Activated CD4-positive, CD25-positive, alpha-beta regulatory T cell treated with anti-CD3 and anti-CD28 coated beads, Interleukin-2, amount 50 U/mL, for 16 hours (primary cell): ENCODE data around the gene PLXNA2.
A peak's percentile ranks its signal among the peaks of the same experiment; 100 is the strongest.

Experiments
- DNase-seq: peaks from one replicate; pipeline ENCODE4 v3.0.0-alpha.2; 2020; ENCODE audit warnings: low read depth, low spot score

PLXNA2 gene, protein sequence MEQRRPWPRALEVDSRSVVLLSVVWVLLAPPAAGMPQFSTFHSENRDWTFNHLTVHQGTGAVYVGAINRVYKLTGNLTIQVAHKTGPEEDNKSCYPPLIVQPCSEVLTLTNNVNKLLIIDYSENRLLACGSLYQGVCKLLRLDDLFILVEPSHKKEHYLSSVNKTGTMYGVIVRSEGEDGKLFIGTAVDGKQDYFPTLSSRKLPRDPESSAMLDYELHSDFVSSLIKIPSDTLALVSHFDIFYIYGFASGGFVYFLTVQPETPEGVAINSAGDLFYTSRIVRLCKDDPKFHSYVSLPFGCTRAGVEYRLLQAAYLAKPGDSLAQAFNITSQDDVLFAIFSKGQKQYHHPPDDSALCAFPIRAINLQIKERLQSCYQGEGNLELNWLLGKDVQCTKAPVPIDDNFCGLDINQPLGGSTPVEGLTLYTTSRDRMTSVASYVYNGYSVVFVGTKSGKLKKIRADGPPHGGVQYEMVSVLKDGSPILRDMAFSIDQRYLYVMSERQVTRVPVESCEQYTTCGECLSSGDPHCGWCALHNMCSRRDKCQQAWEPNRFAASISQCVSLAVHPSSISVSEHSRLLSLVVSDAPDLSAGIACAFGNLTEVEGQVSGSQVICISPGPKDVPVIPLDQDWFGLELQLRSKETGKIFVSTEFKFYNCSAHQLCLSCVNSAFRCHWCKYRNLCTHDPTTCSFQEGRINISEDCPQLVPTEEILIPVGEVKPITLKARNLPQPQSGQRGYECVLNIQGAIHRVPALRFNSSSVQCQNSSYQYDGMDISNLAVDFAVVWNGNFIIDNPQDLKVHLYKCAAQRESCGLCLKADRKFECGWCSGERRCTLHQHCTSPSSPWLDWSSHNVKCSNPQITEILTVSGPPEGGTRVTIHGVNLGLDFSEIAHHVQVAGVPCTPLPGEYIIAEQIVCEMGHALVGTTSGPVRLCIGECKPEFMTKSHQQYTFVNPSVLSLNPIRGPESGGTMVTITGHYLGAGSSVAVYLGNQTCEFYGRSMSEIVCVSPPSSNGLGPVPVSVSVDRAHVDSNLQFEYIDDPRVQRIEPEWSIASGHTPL (N-terminal part only)

GRCh38 chr1:208243967-208244916, at the start of gene PLXNA2:
TSS of gene PLXNA2 (minus strand) at chr1:208244384. CDS start at chr1:208217922, 26,462 bp downstream.
- DNase-seq: peak; percentile 3

DNA sequence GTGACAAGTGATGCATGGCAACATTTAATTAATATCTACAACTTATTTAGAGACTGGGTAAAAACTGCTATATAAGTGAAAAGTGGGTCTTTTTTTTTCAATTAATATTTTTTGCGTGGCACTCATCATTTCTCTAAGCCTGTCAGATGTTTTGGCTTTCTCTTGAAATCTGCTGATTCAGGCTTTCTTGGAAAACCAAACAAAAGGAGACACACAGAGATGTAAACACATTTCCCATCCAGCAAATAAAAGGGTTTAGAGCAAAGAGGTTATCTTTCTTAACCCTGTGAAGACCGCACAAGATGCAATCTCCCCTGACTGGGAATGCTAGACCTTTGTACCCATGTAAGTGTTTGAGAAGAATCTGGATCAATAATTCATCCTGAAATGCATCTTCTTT, 48.7 kb upstream of the PLXNA2 start:
- no peak for DNase-seq

DNA sequence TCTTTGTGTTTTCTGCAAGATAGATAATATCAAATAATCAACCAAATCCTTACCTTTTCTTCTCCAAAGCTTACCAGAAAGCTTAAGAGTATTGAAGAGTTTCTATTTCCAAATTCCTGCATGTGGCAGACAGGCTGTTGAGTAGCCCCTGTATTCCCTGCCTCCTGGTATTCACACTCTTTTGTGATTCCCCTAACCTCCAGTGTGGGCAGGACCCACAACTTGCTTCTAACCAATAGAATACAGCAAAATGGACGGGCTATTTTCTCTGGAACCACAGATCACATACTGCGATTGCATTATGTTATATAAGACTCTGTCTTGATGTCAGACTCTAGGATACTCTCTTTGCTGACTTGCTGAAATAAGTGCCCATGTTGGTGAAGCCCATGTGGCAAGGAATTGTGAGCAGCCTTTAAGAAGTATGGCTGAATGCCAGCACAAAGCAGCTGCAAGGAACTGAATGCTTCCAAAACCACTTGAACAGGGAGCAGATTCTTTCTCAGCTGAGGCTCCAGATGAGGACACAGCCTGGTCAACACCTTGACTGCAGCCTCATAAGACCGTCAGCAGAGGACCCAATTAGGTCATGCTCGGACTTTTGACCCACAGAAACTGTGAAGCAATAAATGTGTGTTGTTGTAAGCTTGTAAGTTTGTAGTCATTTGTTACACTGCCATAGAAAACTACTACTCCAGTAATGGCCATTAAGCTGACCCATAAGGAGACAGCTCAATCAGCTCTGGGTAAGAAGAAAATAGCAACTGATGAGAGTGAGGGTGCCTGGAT, 47.9 kb upstream of the PLXNA2 start:
- no peak for DNase-seq

GRCh38 chr1:208291129-208291528, 46.9 kb upstream of the PLXNA2 start:
- no peak for DNase-seq

GRCh38 chr1:208289716-208290115, 45.5 kb upstream of the PLXNA2 start:
- DNase-seq: no peak

GRCh38 chr1:208288495-208288894, 44.3 kb upstream of the PLXNA2 start:
- no peak for DNase-seq

GRCh38 chr1:208280681-208281450, 36.7 kb upstream of the PLXNA2 start:
- no peak for DNase-seq

- DNase-seq: no peak
Observed at GRCh38 chr1:208279826-208280588, 35.8 kb upstream of the PLXNA2 start.

DNA sequence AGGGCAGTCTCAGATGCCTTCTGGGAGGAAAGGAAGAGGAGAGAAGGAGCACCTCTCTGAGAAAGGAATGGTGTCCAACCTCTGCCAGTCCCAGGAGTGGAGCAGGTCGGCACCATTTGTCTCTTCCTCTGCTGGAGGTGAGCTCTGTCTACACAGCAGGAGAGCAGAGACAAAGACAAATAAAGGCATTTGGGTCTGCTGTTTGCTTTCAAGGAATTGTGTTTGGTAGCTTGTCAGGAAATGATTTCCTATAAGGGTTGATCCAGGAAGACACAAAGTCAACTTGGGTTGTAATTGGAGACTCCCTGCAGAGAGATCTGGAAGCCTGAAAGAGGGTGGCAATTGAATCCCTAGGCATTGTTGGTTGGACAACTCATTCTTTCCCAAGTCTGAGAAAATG, 34.5 kb upstream of the PLXNA2 start:
- DNase-seq: no peak

GRCh38 chr1:208276757-208277435, 32.7 kb upstream of the PLXNA2 start:
- DNase-seq: no peak

GRCh38 chr1:208275083-208275482, 30.9 kb upstream of the PLXNA2 start:
- DNase-seq: no peak

- DNase-seq: no peak
Observed at GRCh38 chr1:208273386-208274017, 29.3 kb upstream of the PLXNA2 start.

DNA sequence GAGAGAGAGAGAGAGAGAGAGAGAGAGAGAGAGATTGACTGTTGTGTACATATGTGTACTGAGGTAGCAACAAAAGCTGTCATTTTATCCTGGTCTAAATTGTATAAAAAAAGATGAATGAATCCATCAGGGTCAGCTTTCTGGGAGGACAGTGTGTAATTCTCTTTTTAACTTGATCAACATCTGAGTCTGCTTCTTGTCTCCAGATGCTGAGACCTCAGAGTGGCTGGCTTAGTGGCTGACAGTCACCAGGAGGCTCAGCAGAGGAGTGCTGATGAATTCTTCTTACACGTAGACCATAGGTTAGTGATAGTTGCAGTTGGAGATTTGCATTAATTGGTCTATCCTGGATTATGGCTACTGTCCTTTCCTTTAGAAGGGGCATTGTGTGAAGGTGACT, 28.5 kb upstream of the PLXNA2 start:
- no peak for DNase-seq

- no peak for DNase-seq
Observed at GRCh38 chr1:208272311-208272710, 28.1 kb upstream of the PLXNA2 start.

GRCh38 chr1:208271236-208271635, 27.1 kb upstream of the PLXNA2 start:
- no peak for DNase-seq

- DNase-seq: no peak
Observed at GRCh38 chr1:208270651-208271141, 26.5 kb upstream of the PLXNA2 start.

DNA sequence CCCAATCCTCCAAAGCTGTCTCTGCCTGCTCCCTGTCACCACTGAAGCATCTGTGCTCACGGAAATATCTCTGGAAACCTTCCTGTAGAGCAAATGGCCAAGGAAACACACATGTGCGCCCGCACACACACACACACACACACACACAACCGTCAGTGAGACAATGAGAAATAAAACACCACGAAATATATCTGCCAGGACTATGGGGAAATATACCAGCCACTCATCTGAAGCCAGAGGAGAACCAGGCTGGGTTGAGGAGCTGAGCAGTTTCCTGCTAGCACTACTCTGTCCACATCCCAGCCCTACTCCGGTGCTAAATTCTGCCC, 25.1 kb upstream of the PLXNA2 start:
- DNase-seq: no peak
